HG02759 (cell line): Measurements from ENCODE around the gene MARCHF9.

ENCODE experiments used
- ATAC-seq: cut with Tn5 transposase; IDR thresholded peaks from one replicate; pipeline ENCODE4 v1.9.1; 2021; ENCODE audit warnings: mild to moderate bottlenecking, moderate library complexity; ENCODE audit not compliant: unreplicated experiment

Gene MARCHF9

DNA sequence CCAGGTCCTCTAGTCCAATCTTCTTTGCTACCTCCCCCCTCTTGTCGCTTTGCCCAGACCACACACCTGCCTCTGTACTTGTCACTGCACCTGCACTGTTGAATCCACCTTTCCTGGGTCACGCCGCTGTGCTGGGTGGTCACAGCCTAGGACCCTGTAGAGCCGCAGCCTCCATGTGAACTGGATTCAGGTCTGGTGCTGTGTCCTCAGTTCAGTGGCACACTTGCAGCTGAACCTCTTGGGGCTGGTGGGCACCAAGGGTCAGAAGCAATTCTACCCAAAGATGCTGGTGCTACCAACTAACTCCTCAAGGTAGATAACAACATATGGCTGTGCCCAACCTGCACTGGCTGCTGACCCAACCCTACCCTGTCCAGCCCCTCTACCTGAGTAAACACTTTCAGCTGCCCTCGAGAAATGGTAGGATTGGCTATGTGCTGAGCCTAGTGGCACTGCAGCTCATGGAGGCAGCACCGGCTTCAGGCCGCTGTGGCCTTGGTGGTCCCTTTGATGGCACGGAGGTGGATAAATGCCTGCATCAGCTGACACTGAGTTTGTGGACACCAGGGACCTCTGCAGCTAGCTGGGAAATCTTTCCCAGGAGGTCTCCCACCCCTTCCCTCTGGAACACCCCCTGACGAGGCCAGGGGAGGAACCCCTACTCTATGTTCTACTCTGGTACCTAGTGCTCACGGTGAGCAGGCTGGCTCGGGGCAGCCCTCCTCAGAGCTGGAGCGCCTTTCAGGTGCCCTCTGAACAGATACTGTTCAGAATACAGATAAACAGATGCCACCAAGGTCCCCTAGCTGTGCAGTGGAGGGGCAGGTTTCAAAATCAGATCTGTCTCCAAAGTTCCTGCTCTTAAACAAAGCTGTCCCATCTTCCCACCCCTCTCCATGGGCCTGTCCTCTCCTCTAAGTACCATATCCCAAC lies 30.6 kb upstream of the MARCHF9 start:
- no peak for ATAC-seq

DNA sequence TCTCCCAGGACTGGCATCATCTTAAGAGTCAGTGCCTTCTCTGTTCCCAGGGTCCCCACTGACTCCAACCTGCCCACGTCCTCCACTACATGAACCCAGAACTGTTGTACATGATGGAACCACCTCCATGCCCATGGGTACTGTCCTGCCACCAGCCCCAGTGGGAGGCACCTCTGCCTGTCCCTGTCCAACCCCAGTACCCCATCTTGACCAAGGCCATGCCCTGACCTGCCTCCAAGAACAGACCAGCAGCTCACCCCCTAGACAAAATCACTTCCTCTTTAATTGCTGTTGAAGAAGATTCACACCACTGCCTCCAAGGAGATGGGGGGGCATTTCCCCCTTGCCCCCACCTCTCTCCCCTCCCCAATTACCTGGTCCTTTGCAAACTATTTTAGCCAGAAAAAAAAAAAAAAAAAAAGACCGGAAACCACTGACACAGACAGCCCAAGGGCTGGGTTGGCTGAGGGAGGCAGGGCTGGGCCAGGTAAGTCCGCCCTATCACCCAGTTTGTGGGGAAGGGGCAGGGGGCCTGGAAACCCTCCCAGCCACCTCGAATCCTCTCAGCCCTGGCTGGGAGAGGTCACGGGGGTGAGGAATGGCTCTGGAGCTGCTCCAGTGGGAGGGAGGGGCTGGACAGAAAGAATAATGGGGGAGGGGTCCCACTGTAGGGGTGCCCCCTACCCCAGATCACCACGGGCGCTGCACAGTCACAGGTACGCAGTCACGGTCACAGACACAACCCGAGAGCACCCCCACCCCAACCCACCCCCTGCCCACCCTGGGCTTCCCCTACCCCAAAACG lies 29.8 kb upstream of the MARCHF9 start:
- ATAC-seq = no peak

DNA sequence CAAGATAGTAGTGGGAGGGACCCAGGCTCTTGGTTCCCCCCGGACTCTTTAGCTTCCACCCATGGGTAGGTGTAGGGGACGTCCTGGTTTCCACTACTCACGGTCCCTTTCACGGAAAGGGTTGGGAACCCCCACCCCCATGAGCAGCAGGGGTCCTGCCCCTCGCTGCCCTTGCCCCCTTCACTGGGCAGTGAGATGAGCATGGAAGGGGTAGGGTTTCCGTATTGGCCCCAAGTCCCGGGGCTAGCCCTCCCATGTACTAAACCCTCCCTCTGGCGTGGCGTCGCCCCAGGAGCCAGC lies 29.1 kb upstream of the MARCHF9 start:
- ATAC-seq = no peak

DNA sequence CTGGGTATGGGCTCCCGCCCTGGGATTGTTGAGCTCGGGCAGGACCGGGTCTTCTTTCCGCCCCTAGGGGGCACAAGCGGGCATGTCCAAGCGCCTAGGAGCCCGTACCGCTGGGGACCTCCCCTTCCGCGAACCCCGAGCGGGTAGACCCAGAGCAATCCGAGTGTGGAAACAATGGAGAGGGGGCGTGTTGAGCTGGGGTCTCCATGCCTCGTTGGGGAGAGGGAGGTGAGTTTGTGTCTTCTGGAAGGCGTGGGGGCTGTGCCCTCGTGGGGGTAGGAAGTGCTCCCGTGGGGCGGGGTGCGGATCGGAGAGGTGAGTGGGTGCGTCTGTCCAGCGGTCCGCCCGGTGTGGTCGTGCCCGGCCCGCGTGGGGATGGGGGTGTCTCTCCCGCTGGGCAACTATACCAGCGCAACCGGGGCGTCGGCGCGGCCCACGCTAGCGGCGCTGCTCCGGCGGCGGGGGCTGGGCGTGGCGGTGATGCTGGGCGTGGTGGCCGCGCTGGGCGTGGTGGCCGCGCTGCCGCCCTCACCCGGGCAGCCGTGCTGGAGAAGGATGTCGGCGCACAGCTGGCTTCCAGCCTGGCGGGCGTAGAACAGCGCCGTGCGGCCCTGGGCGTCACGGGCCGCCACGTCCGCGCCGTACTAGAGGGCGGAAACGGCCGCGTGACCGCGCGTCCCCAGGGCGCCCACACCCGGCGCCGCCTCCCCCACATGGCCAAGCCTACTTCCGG lies 28.6 kb upstream of the MARCHF9 start:
- no peak for ATAC-seq

DNA sequence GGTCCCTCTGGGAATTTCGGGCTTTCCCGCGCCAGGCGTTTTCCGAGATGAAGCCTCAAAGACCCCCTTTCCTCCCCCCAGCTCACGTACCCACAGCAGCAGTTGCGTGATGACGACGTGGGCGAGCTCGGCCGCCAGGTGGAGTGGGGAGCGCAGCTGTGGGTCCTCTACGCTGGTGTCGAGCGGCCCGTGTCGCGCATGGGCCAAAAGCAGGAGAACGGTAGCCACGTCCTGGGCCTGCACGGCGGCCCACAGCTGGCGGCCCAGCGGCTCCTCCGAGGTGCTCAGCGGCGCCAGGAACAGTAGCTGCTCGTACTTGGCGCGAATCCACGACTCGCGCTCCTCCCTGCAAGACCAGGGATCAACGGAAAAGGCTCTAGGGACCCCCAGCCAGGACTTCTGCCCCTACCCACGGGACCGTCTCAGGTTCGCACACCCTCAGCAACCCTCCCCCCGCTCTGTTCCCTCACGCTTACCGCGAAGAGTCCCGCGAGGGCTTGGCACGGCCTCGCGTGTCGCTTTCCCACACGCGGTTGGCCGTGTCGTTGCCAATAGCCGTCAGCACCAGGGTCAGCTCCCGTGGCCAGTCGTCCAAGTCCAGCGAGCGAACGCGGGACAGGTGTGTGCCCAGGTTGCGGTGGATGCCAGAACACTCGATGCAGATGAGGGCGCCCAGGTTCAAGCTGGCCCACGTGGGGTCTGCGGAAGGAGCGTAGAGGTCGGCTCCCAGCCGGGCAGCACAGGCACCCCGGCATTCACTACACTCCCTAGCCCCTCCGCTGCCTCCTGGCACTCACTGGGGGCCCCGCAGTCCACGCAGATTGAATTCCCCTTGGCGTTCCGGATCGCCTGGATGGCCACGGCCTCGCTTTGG lies 27.8 kb upstream of the MARCHF9 start:
- no peak for ATAC-seq

DNA sequence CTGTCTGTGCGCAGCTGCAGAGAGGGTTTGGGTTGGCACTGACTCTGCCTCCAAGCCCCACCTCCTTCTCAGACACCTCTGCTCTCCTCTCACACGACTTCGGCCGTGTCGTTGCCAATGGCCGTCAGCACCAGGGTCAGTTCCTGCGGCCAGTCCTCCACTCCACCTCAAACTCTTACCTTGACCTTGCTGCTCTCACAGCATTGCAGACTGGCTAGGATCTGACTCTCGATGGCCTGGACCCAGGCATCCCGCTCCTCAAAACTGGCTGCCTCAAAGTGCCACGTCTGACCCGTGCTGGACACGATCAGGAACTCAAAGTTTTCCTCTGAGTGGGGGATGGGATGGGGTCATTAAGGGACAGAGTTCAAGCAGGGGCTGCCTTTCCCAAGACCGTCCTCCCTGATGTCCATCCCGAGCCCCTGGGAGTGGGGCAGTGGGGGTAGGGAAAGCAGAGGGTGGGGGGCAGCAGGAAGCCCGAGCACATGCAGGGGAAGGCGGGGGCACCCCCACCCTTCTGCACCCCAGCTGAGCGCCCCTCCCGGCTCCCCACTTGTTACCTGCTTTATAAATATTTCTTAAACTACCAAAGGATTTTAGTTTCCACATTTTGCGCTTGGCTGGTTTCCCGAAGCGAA lies 27.0 kb upstream of the MARCHF9 start:
- ATAC-seq = no peak

DNA sequence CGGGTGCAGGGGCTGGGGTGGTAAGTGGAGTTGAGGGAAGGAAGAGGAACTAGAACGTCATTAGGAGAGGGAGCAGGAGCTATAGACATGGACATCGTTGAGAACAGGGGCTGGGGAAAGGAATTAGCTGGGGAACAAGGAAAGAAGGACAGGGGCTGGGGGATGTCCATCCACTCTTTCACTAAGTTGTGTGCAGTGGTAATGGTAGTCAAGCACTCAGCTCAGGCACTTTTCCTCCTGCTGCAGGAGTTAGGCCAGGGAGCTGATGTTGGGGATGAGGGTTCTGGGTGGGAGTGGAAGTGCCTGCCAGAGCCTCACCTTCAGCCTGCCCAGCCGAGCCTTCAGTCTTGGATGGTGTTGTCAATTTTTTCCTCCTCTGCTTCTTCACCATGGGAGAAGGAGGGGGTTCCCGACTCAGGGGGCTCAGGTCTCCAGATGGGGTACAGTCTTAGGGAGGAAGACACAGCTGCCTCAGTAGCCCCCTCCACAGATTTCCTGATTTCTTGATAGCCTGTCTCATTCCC lies 25.5 kb upstream of the MARCHF9 start:
- ATAC-seq = no peak

DNA sequence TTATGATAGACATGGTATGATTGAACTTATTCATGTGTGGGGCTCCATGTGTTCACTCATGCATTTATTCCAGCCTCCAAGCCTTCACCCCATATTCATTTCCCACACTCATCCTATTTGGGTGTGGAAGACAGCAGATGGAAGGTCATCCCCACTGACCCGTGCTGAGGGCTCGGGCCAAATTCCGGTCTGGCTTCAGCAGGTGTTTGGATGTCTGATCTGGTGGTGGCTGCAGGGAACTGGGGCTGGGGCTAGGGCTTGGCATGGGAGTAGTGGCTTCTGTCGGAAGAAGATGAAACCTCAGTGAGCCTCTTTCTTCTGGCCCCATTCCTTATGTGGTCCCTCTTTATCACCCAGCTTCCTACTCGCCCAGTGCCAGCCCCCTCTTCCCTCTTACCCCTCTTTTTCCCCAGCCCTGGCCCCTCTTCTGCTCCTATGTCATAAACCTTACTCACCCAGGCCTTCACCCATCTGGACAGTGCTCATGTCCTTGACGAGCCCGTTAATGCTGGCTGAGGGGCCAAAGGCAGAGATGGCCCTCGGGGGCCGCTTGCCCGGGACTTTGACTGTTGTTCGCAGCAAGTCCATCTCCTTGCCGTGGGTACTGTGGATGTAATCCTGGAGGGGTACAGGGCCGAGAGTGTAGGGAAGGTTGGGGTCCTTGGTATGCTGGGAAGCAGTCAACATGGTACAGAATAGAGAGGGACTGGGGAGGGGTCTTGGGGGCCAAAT lies 24.4 kb upstream of the MARCHF9 start:
- ATAC-seq = no peak

DNA sequence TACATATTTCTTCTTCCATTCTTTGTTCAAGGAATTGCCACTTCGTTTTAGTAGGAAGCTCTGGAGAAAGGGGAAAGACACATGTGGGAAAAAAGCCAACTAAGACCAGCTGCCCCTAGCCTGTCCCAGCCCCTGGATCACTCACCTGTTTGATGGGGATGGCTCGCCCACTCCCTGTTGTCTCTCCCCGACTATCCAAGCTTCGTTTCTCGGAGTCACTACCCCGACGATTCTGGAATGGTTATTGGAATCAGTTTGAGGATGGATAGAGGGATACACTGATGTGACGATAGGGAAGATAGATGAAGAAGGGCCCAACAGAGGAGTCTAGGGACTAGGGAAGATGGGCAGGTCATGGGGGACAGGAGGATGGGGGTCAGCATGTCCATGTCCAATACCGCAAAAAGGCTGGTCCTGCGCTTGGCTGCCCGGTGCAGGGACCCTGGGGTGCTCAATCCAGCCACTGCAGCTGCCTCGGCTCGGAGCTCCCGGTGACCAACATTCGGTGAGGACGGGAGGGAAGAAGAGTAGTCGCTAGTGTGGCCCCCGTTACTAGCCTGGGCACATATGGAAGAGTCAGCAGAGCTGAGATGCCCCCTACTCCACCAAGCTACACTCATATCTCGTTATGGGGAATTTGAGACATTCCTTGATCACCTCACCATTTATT lies 23.4 kb upstream of the MARCHF9 start:
- ATAC-seq = no peak

DNA sequence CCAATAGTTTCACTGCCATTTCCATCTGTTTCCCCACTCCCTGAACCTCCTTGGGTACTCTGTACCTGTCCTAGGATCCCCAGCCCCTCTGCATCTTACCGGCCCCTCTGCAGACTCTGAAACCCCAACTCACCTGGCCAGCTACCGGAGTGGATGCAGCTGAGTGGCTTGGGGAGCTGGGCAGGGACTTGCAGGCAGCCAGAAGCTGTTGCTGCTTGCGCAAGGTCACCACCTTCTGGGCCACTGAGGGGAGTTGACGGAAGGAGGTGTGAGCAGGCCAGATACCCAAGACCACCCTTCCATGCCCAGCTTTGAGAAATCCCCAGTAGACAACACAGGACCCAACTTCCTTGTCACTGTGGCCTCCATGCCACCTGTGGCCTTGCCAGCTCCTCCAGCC lies 22.6 kb upstream of the MARCHF9 start:
- no peak for ATAC-seq

DNA sequence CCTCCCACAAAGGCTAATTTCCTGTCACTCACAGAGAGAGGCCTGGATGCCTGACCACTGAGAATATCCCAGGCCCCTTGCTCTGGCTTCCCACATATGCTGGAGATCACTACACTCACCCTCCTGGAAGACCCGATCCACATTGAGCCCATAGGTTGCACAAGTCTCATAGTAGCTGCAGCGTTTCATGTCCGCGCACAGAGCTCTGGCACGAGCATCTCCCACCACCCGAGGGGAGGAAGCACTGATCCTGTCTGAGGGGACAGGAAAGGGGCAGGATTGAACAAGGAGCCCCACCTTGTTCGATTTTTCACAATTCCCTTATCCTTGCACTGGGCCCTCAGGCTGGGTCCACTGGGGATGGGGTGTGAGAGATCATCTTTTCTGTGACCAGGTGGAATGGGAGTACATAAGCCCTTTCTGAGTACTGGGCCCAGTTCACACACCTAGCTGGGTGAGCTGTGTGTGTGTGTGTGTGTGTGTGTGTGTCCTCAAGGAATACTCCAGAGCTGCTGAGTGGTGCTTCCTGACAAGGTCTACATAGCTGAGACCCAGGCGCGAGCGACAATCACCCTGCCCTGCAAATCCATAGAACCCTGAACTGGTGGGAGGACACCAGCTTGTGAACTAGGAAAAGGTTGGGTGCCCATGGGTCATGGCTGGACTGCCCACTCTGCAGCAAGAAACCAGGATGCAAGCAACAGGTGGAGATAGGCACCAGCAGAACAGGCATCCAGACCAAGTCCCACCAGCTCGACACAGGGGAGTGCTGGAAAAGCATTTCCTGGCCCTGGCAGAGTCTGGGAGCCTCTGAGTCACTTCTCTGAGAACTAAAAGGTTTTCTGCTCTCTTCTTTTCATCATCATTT lies 21.9 kb upstream of the MARCHF9 start:
- no peak for ATAC-seq

DNA sequence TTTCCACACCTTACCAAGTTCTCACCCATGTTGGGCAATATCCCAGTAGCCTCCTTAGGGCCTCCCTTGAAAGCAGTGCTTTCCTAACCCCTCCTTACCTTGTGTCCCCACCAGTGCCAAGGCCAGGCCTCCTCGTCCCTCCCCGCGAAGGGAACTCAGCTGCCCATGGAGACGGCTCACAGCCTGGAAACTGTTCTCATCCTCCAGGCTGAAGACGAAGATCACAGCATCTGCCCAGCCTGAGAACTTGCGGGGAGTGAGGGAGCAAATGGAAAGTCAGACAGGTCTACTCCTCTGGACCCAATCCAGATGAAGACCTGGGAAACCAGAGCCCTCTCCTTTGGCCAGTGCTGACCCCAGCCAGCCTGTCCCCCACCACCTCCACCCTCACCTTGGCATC lies 21.0 kb upstream of the MARCHF9 start:
- ATAC-seq = no peak

DNA sequence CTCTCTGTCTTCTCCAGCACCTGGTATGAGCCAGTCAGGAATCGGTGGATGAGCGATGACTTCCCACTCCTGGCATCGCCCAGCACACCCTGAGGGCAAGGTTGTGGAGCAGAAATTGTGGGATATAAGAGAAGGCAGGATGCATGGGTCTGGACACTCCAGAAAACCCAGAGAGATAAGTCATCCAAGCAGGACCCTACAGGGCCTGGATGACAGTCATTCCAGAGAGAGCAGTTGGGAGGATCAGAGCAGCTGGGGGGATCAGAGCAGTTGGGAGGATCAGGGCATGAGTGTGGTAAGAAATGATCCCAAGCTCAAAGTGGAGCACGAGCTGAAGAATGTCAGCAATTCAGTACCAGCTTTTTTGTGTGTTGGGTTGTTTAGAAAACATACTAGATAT lies 20.3 kb upstream of the MARCHF9 start:
- no peak for ATAC-seq

DNA sequence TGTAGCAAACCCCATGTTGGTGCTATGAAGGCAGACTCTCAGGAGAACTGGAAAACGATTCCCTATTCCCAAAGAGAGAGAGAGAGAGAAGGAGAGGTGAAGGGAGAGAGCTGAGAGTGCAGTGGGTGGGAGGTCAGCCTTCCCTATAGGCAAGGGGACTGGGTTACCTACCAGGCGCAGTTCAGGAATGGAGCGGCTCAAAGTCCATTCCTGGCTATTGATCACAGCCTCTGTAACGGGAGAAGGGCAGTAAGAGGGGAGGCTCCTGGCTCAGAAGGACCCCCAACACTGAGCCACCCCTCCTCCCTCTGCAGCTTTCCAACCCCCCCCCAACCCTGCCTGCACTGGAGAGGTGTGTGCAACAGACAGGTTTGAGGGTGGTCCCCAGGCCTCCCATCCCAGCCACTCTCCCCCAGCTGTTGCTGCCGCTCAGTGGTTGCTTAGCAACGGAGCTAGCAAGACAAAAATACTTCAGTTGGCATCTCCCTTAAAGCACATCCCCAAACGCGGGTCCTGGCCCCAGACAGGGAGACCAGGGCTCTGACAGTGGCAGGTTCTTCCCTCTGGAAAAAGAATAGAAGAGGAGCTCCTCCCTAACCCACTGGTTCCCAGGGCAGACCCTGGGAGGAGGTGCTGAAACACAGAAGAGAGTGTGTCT lies 19.6 kb upstream of the MARCHF9 start:
- no peak for ATAC-seq

DNA sequence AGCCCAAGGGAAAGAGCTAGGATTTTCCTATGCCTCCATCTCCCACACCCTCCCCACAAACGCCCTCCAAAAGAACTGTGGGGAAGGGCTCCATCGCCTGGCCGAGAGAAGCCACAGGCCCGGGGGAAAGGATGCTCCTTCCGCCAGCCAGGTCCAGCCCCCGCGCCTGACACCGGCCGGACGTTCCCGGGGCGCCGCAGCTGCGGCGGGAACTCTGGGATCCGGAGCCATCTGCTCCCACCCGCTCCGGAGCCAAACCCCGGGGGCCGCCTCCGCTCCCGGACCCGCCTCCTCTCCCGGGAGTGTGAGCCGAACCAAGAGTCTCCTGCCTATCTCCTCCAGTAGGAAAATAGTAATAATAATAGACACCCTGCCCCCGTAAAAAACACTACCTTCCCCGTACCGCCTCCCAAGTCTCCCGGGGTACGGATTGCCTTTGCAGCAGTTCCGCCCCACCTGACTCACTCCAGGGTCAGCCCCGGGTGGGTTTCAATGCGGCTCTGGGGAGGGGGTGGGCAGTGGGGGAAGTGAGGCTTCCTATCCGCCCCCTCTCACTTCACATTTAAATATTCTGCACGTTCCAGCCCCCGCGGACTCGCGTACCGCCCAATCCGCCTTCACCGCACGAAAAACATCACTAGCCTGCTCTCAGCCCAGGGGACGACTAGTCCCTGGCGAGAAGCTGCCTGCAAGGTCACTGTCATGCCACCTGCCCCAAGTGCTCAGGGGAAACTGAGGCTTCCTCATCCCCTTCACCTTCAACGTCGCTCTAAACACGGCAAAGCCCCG lies 18.8 kb upstream of the MARCHF9 start:
- ATAC-seq = no peak

DNA sequence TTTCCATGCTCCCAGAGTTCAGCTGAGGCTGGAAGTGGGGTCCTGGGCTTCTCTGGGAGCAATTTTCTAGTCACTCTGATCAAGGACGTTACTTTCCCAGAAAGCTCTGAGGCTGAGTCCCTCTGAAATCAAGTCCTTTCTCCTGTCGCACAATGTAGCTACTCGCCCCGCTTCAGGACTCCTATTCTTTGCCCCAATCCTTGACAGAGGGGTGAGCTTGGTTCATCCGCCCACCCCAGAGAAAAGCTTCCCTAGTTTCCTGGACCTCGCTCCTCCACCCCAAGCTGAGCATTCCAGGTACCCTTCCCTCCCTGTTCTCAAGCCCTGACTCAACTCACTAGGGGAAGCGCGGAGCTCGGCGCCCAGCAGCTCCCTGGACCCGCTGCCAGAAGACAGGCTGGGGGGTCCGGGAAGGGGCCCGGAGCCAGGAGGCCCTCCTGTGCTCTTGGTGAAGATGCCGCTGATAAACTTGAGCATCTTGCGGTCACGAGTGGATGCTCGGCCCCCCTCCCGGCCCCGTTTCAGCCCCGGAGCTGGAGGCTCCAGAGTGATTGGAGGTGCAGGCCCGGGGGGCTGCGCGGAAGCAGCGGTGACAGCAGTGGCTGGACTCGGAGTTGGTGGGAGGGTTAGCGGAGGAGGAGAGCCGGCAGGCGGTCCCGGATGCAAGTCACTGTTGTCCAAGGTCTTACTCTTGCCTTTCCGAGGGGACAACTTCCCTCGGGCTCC lies 18.0 kb upstream of the MARCHF9 start:
- no peak for ATAC-seq
